NB4 (cell line): ENCODE measurements around the gene OR4K15.
A peak's percentile ranks its signal among the peaks of the same experiment; 100 is the strongest.

Source experiments
- DNase-seq: peaks from one replicate; pipeline ENCODE4 v3.0.0; 2010; ENCODE audit warnings: low read depth
- H3K4me3 ChIP-seq: one replicate; pipeline ENCODE4 v1.5.1; 2011; ENCODE audit warnings: mild to moderate bottlenecking, low read depth, low read length, moderate library complexity
- CTCF ChIP-seq: IDR thresholded peaks from one replicate; pipeline ENCODE4 v1.5.1; 2012; ENCODE audit warnings: low read depth, low read length
- MAX ChIP-seq: IDR thresholded peaks from 2 replicates; pipeline ENCODE4 v1.6.1; 2011; ENCODE audit warnings: low read depth, low read length
- MYC ChIP-seq: IDR thresholded peaks from 2 replicates; pipeline ENCODE4 v1.6.1; 2011; ENCODE audit warnings: low read depth, low read length
- POLR2A ChIP-seq: IDR thresholded peaks from 2 replicates; pipeline ENCODE4 v1.6.1; 2011; ENCODE audit warnings: mild to moderate bottlenecking; ENCODE audit not compliant: insufficient read length; ENCODE audit errors: extremely low read depth

OR4K15 gene

DNA sequence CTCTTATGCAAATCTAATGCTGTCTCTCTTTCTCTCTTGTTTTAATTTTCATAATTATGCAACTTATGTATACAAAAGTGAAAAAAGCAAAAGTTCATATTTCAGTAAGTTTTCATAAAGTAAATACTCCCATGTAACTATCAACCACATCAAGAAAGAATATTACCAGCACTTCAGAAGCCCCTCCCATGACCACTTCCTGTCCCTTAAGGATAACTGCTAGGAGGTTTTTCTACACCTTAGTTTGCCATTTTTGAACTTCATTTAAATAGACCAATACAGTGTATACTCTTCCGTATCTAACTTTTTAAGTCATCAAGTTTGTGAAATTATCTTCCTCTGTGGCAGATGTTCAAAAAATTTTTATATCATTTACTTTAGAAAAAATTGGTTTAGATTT lies 547 bp upstream of the OR4K15 start:
- no peak overlapping the region for H3K4me3 ChIP-seq
- TF ChIP-seq MYC: no peak
- no peak for TF ChIP-seq MAX
- no peak for TF ChIP-seq POLR2A
- TF ChIP-seq CTCF: no peak
- no peak for DNase-seq

- DNase-seq: no peak
- no peak overlapping the region for H3K4me3 ChIP-seq
Measured at GRCh38 chr14:19993438-19993837, 18.0 kb downstream of the OR4K15 start.

GRCh38 chr14:20001863-20002262 lies 26.5 kb downstream of the OR4K15 start, which contains the start of gene OR4Q2:
TSS of gene OR4Q2 (plus strand) at chr14:20002163.
- no peak within 1 kb of the TSS for H3K4me3 ChIP-seq
- no peak for DNase-seq
- TF ChIP-seq MYC (no peak), MAX (no peak), POLR2A (no peak), CTCF (no peak)

More at GRCh38 chr14:19993438-19993837, 18.0 kb downstream of the OR4K15 start:
- no peak for TF ChIP-seq CTCF
- no peak for TF ChIP-seq MYC
- no peak for TF ChIP-seq MAX
- no peak for TF ChIP-seq POLR2A

- H3K4me3 ChIP-seq: no peak overlapping the region
- DNase-seq: peak; percentile 85
- no peak for TF ChIP-seq MAX
- TF ChIP-seq MYC: no peak
- no peak for TF ChIP-seq POLR2A
- no peak for TF ChIP-seq CTCF
Measured at GRCh38 chr14:20002319-20002718, 26.9 kb downstream of the OR4K15 start.

DNA sequence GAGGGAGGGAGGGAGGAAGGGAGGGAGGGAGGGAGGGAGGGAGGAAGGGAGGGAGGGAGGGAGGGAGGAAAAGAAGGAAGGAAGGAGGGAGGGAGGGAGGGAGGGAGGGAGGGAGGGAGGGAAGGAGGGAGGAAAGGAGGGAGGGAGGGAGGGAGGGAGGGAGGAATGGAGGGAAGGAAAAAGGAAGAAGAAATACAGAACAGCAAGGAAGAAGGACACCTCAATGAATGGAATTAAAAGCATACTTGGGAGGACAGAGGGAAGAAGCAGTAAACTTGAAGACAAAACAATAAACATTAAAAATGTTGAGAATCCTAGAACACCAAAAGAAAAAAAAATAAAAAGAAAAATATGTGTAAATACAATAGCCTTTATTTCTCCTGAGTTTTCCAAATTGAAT lies 32.8 kb downstream of the OR4K15 start:
- DNase-seq: no peak
- TF ChIP-seq POLR2A (no peak), MYC (no peak), MAX (no peak), CTCF (no peak)

GRCh38 chr14:20019257-20019865 lies 44.0 kb downstream of the OR4K15 start, which contains the start of gene OR4K14:
TSS of gene OR4K14 (minus strand) at chr14:20019307. CDS start at chr14:20015193, 4,114 bp downstream.
- no peak for DNase-seq
- H3K4me3 ChIP-seq: no peak within 1 kb of the TSS
- no peak for TF ChIP-seq MAX

More for the DNA sequence above, 32.8 kb downstream of the OR4K15 start:
- no peak overlapping the region for H3K4me3 ChIP-seq
